Neural cell (in vitro differentiated cells): ENCODE results near the gene MYO18A. TPM values are rescaled to one million over a fixed set of nuclear protein-coding genes. Genes with fewer than 3 reads are reported as not detected.
"Not testable (repeated sequence)": the region's sequence is repeated elsewhere in the genome, so short reads cannot be mapped to it uniquely, and the experiment has no call there.

Experiments used
- H2AFZ ChIP-seq: fragments of 200-600, 300-800 bp; sonication (generic), shearing (Covaris generic); 2 replicates; pipeline ENCODE4 v1.6.0; 2014; ENCODE audit warnings: low read depth, mild to moderate bottlenecking, antibody characterized with exemption, low read length, moderate library complexity
- H3F3A ChIP-seq: fragments of 200-600 bp; shearing (Covaris generic); 2 replicates; pipeline ENCODE4 v1.6.1; 2016; ENCODE audit warnings: mild to moderate bottlenecking, moderate library complexity, mixed read lengths, antibody characterized with exemption, low read length; ENCODE audit not compliant: insufficient read depth, poor library complexity, severe bottlenecking
- H3K27ac ChIP-seq: fragments of 200-600, 300-800 bp; sonication (generic), shearing (Covaris generic); 2 replicates; pipeline ENCODE4 v1.5.1; 2014; ENCODE audit warnings: mild to moderate bottlenecking, low read length, moderate library complexity
- H3K27me3 ChIP-seq: fragments of 300-800, 200-600 bp; sonication (generic), shearing (Covaris generic); 2 replicates; pipeline ENCODE4 v1.6.0; 2014; ENCODE audit warnings: mild to moderate bottlenecking, low read depth, low read length, moderate library complexity; ENCODE audit not compliant: insufficient read depth
- H3K36me3 ChIP-seq: fragments of 300-800, 200-600 bp; sonication (generic), shearing (Covaris generic); 2 replicates; pipeline ENCODE4 v1.5.1; 2014; ENCODE audit warnings: mild to moderate bottlenecking, antibody characterized with exemption, low read length, moderate library complexity; ENCODE audit not compliant: insufficient read depth
- H3K4me2 ChIP-seq: fragments of 300-800, 200-600 bp; sonication (generic), shearing (Covaris generic); 2 replicates; pipeline ENCODE4 v1.6.0; 2014; ENCODE audit warnings: mild to moderate bottlenecking, low read length
- H3K4me3 ChIP-seq: fragments of 300-800, 200-600 bp; sonication (generic), shearing (Covaris generic); 2 replicates; pipeline ENCODE4 v1.5.1; 2014; ENCODE audit warnings: mild to moderate bottlenecking, low read length, moderate library complexity
- H3K79me2 ChIP-seq: fragments of 200-600 bp; shearing (Covaris generic); replicated peaks from 2 replicates; pipeline ENCODE4 v1.6.0; 2014; ENCODE audit warnings: mild to moderate bottlenecking, low read length, moderate library complexity; ENCODE audit not compliant: insufficient read depth
- H3K9ac ChIP-seq: fragments of 300-800, 200-600 bp; sonication (generic), shearing (Covaris generic); 2 replicates; pipeline ENCODE4 v1.6.1; 2016; ENCODE audit warnings: mild to moderate bottlenecking, low read length, mixed read lengths
- H3K9me2 ChIP-seq: fragments of 200-600 bp; shearing (Covaris generic); 2 replicates; pipeline ENCODE4 v1.6.1; 2016; ENCODE audit warnings: mild to moderate bottlenecking, low read length, mixed read lengths; ENCODE audit not compliant: insufficient read depth
- H3K9me3 ChIP-seq: fragments of 200-600, 300-800 bp; sonication (generic), shearing (Covaris generic); 2 replicates; pipeline ENCODE4 v1.6.1; 2016; ENCODE audit warnings: mild to moderate bottlenecking, mixed run types, low read length, moderate library complexity, mixed read lengths
- H4K20me1 ChIP-seq: fragments of 200-600 bp; shearing (Covaris generic); 2 replicates; pipeline ENCODE4 v1.6.1; 2016; ENCODE audit warnings: mild to moderate bottlenecking, mixed run types; ENCODE audit not compliant: insufficient read depth
- CTCF ChIP-seq: fragments of 450-650 bp; IDR thresholded peaks from 2 replicates; pipeline ENCODE4 v1.5.1; 2014; ENCODE audit warnings: antibody characterized with exemption, mild to moderate bottlenecking, moderate library complexity; ENCODE audit not compliant: poor library complexity, severe bottlenecking
- EP300 ChIP-seq: fragments of 450-650 bp; conservative IDR thresholded peaks from 2 replicates; pipeline ENCODE4 v1.6.1; 2014; ENCODE audit warnings: antibody characterized with exemption, mild to moderate bottlenecking, moderate library complexity; ENCODE audit not compliant: poor library complexity, severe bottlenecking
- EZH2 ChIP-seq: fragments of 200-600, 300-800 bp; shearing (Covaris generic), sonication (generic); IDR thresholded peaks from 2 replicates; pipeline ENCODE4 v1.6.1; 2014; ENCODE audit warnings: antibody characterized with exemption, low read length, borderline replicate concordance, mild to moderate bottlenecking; ENCODE audit not compliant: insufficient read depth, poor library complexity, severe bottlenecking
- MXI1 ChIP-seq: fragments of 450-650 bp; conservative IDR thresholded peaks from 2 replicates; pipeline ENCODE4 v1.6.1; 2014; ENCODE audit warnings: antibody characterized with exemption, mild to moderate bottlenecking; ENCODE audit not compliant: poor library complexity, severe bottlenecking
- POLR2AphosphoS5 ChIP-seq: IDR thresholded peaks from 2 replicates; pipeline ENCODE4 v1.6.1; 2012
- RAD21 ChIP-seq: fragments of 450-650 bp; conservative IDR thresholded peaks from 2 replicates; pipeline ENCODE4 v1.6.1; 2014; ENCODE audit warnings: antibody characterized with exemption, mild to moderate bottlenecking, moderate library complexity
- REST ChIP-seq: IDR thresholded peaks from 2 replicates; pipeline ENCODE4 v1.6.1; 2012; ENCODE audit warnings: borderline replicate concordance
- SMC3 ChIP-seq: fragments of 450-650 bp; conservative IDR thresholded peaks from 2 replicates; pipeline ENCODE4 v1.6.1; 2014; ENCODE audit warnings: antibody characterized with exemption, mild to moderate bottlenecking, moderate library complexity; ENCODE audit not compliant: poor library complexity
- TAF1 ChIP-seq: IDR thresholded peaks from 2 replicates; pipeline ENCODE4 v1.6.1; 2012; ENCODE audit warnings: low read depth
- polyA plus RNA-seq: library from polyadenylated mRNA; depleted of rRNA; stranded (reverse); fragments of >200 nt; gene quantifications from 2 replicates; pipeline ENCODE4 v1.2.3, GENCODE V29; 2014

Gene MYO18A
- polyA plus RNA-seq, 1 donor from 2014 or later = 21.6 TPM

DNA sequence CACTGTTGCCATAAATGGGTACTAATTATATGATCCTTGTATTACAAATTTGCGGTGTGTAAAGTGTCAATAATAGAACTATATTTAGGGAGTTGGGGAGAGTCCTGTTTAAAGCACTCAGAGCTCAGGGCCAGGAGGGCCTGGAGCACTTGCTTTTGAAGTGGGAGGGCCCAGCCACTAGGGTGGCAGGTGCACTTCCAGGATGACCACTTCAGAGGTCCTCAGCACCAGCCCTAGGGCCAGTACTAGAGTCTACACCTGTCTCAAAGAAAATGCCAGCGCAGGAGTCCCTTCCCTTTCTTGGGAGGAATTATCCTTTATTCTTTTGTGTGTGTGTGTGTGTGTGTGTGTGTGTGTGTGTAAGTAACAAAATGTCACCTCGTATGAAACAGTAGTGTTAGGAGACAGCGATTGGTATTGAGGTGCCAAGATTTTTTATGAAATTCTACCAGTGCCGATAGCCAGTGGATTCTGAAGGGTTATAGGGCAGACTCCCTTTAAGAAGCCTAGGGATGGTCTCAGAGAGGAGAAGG is 31.9 kb downstream of the MYO18A start:
- Histone ChIP-seq H3K9me2 (no peaks in the 10 kb centered on the region), H3K27ac (peak overlapping the region; percentile 24), H3K4me3 (peak overlapping the region; percentile 59), H3K27me3 (no peaks in the 10 kb centered on the region), H3F3A (no peaks in the 10 kb centered on the region), H2AFZ (no peak overlapping the region), H3K36me3 (no peaks in the 10 kb centered on the region), H3K4me2 (no peak overlapping the region), H4K20me1 (no peaks in the 10 kb centered on the region), H3K79me2 (peaks cover 3% of the 10 kb centered on the region), H3K9me3 (no peaks in the 10 kb centered on the region), H3K9ac (peak overlapping the region; percentile 21)
- no peak for TF ChIP-seq POLR2AphosphoS5
- TF ChIP-seq SMC3 = no peak
- no peak for TF ChIP-seq MXI1
- no peak for TF ChIP-seq EZH2

- Histone ChIP-seq H3K9me3 (no peaks in the 10 kb centered on the region), H4K20me1 (no peaks in the 10 kb centered on the region), H3K9ac (no peak overlapping the region), H3K9me2 (no peaks in the 10 kb centered on the region), H3K27me3 (no peaks in the 10 kb centered on the region), H3F3A (no peaks in the 10 kb centered on the region), H3K79me2 (peaks cover 3% of the 10 kb centered on the region), H3K36me3 (no peaks in the 10 kb centered on the region), H3K4me3 (no peak overlapping the region), H3K4me2 (no peak overlapping the region), H2AFZ (no peak overlapping the region), H3K27ac (no peak overlapping the region)
- TF ChIP-seq TAF1 (no peak), EZH2 (no peak), SMC3 (no peak)
Measured at GRCh38 chr17:29147682-29148081, 32.5 kb downstream of the MYO18A start.

GRCh38 chr17:29147228-29147627 is 33.0 kb downstream of the MYO18A start:
- H3K9me3 ChIP-seq, H3F3A ChIP-seq, H4K20me1 ChIP-seq, H3K36me3 ChIP-seq, H3K27ac ChIP-seq, H3K4me3 ChIP-seq, H3K27me3 ChIP-seq, H2AFZ ChIP-seq, H3K79me2 ChIP-seq, H3K4me2 ChIP-seq, H3K9me2 ChIP-seq, H3K9ac ChIP-seq: not testable (repeated sequence)

DNA sequence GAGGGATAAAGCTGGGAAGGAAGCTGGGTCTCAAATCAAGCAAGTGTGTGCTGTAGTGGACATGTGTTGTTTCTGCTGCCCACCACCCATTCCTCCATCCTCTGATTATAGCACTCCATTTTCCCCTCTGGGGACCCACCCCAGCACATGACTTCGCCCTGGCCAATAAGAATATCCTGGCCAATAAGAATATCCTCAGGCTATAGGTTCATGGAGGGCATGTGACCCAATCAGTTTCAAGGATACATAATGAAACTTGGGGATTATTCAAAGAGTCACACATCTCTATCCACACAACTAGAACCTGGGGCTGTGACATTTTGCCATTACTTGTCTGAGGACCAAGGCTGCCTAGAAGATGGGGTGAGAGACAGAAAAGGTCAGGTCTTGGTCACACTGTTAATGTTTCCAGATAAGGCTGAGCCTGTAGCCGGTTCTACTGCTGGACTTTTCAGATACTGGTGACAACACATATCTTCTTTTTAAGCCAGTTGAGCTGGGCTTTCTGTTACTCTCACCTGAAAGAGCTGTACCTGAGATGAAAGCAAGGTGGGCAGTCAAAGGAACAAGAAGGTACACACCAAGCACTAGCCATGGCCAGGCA is 33.7 kb downstream of the MYO18A start:
- Histone ChIP-seq H3K27ac (no peak overlapping the region), H3K4me3 (no peak overlapping the region), H3K9me2 (no peaks in the 10 kb centered on the region), H3K4me2 (no peak overlapping the region), H3K27me3 (no peaks in the 10 kb centered on the region), H2AFZ (no peak overlapping the region), H3K9me3 (no peaks in the 10 kb centered on the region), H3K79me2 (peaks cover 3% of the 10 kb centered on the region), H3K36me3 (no peaks in the 10 kb centered on the region), H3K9ac (no peak overlapping the region), H4K20me1 (no peaks in the 10 kb centered on the region), H3F3A (no peaks in the 10 kb centered on the region)
- TF ChIP-seq REST (no peak), CTCF (no peak), EZH2 (no peak), EP300 (no peak), POLR2AphosphoS5 (no peak), TAF1 (no peak), RAD21 (no peak), MXI1 (no peak), SMC3 (no peak)
